GF-D8 (cell line): ENCODE data around the gene TRMT2A.

Experiments
- DNase-seq: peaks from one replicate; lab custom pipeline; 2025; lab: John Stamatoyannopoulos, UW

TRMT2A gene

GRCh38 chr22:20102203-20102780 lies 14.7 kb downstream of the TRMT2A start:
- DNase-seq: no peak

GRCh38 chr22:20101638-20102037 lies 15.4 kb downstream of the TRMT2A start:
- no peak for DNase-seq

GRCh38 chr22:20099099-20099711 lies 17.8 kb downstream of the TRMT2A start:
- DNase-seq: no peak

- no peak for DNase-seq
Measured at GRCh38 chr22:20096574-20097420, 20.2 kb downstream of the TRMT2A start.

- DNase-seq: no peak
Measured at GRCh38 chr22:20095521-20095920, 21.5 kb downstream of the TRMT2A start.

- DNase-seq: no peak
Measured at GRCh38 chr22:20094197-20094807, 22.7 kb downstream of the TRMT2A start.

GRCh38 chr22:20093418-20094196 lies 23.4 kb downstream of the TRMT2A start:
- DNase-seq: no peak

- DNase-seq: no peak
Measured at GRCh38 chr22:20092477-20092854, 24.6 kb downstream of the TRMT2A start.

GRCh38 chr22:20091690-20092476 lies 25.1 kb downstream of the TRMT2A start:
- DNase-seq: no peak

- no peak for DNase-seq
Measured at GRCh38 chr22:20090730-20091240, 26.2 kb downstream of the TRMT2A start.

- no peak for DNase-seq
Measured at GRCh38 chr22:20089977-20090729, 26.9 kb downstream of the TRMT2A start.

GRCh38 chr22:20089226-20089976 lies 27.6 kb downstream of the TRMT2A start:
- no peak for DNase-seq

GRCh38 chr22:20088263-20088648 lies 28.8 kb downstream of the TRMT2A start:
- DNase-seq: no peak

- no peak for DNase-seq
Measured at GRCh38 chr22:20087319-20088262, 29.4 kb downstream of the TRMT2A start.

GRCh38 chr22:20086763-20087162 lies 30.3 kb downstream of the TRMT2A start:
- no peak for DNase-seq

GRCh38 chr22:20086101-20086599 lies 30.9 kb downstream of the TRMT2A start:
- no peak for DNase-seq

GRCh38 chr22:20085651-20086050 lies 31.4 kb downstream of the TRMT2A start:
- DNase-seq: no peak
